Activated CD4-positive, alpha-beta T cell treated with anti-CD3 and anti-CD28 coated beads for 1 hour (primary cell): ENCODE measurements around the gene ZP2.
"Not testable (repeated sequence)": the region's sequence is repeated elsewhere in the genome, so short reads cannot be mapped to it uniquely, and the experiment has no call there.

Source experiments
- DNase-seq: peaks from one replicate; pipeline ENCODE4 v3.0.0-alpha.2; 2020

ZP2 gene

DNA sequence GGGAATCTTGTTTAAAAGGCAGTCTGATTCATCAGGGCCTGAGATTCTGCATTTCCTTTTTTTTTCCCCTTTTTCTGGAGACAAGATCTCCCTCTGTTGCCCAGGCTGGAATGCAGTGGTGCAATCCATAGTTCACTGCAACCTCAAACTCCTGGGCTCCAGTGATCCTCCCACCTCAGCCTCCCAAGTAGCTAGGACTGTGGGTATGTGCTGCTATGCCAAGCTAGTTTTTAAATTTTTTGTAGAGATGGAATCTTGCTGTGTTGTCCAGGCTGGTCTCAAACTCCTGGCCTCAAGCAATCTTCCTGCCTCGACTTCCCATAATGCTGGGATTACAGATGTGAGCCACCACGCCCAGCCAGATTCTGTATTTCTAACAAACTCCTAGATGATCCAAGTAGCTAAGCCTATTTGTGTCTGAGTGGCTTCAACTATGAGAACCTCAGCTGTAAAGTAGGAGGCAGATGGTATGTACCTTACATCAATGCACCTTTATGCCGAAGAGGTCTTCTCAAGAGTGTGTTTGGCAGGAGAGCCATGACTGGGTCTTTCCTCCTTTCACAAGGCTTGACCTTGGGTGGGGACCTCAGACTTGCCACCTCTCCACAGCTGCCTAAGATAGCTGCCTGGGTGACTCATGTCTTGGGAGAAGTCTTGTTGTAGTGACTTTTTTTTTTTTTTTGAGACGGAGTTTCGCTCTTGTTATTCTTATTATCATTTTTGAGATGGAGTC is 42.0 kb downstream of the ZP2 start:
- DNase-seq, result no peak

DNA sequence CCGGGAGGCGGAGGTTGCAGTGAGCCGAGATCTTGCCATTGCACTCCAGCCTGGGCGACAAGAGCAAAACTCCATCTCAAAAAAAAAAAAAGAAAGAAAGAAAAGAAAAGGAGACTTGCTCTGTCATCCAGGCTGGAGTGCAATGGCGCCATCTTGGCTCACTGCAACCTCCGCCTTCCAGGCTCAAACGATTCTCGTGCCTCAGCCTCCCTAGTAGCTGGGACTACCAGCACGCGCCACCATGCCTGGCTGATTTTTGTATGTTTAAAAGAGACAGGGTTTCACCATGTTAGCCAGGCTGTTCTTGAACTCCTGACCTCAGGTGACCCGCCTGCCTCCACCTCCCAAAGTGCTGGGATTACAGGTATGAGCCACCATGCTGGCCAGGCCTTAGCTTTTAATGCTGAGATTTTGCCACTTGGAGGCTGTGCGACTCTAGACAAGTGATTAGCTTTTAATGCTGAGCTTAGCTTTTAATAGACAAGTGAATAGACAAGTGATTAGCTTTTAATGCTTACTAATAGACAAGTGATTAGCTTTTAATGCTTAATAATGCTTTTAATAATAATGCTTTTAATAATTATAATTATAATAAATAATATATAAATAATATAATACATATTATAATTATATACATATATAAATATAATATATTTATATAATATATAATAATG is 43.3 kb downstream of the ZP2 start:
- DNase-seq, result no peak

DNA sequence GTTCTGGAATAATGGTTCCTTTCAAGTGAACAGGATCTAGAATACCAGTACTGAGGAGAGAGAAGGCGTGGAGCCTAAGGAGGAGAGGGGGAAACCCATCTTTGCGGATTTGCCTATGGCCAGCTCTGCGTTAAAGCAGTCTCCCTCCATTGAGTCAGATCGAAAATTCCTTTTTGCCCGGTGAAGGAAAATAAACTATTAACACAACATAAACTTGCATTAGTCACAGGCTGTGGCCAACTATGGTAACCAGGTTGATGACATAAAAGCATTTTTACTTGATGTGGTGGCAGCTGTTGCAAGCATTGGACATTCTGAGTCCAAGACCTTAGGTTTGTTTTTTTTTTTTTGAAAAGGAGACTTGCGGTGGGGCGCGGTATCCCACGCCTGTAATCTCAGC is 44.0 kb downstream of the ZP2 start:
- no peak for DNase-seq

DNA sequence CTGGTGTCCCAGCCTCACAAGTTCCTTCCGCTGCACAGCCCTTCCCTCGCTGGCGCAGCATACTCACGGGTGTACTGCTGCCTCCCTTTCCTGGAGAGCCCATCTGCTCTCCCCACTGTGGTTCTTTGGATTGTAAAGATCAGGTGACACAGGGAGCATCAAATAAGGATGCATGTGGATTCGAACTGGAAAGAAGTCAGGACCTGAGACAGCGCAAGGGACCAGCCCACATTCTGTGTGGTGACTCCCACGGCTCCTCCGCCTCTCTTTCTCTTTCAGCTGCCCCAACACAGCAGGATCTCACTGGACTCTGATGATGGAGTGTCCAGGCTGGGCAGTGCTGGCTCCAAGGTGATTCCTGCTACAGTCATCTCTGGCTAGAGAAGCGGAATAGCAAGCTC is 44.8 kb downstream of the ZP2 start:
- no peak for DNase-seq

DNA sequence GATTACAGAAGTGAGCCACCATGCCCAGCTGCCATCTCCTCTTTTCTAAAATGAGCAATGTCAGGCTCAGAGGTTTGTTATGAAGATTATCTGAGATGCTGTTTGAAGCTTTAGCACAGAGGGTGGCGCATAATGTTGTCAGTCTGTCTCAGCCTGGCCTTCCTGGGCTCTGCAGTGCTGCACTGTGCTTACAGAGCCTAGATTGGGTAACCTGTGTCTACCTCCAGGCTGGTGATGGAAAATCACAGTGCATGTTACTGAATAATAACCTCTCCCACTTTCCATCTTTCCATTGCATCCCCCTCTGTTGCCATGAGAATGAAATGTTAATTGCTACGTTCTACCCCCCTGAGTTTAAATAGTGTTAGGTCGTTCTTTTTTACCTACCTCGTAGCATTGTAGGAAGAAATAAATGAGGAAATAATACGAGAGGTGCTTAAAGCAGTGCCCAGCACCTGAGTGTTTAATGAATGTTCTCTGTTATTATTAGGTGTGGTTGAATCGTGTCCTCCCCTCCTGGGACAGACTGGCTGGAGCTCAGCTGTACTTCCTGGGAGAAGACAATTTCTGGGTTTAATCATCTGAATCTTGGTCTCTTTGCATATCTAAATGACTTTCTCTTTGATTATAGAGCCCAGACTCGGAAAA is 46.7 kb downstream of the ZP2 start:
- no peak for DNase-seq

DNA sequence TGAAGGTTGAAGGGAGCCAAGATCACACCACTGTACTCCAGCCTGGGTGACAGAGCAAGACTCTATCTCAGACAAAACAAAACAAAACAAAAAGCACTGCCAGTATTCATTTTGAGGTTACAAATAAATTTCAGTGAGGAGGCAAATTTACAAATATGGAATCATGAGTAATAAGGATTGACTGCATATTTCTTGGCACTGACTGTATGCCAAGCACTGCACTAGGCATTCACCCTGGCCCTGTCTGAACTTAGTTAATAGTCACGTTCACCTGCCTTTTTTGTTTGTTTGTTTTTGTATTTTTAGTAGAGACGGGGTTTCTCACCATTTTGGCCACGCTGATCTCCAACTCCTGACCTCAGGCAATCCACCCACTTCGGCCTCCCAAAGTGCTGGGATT is 47.8 kb downstream of the ZP2 start:
- DNase-seq, result no peak

DNA sequence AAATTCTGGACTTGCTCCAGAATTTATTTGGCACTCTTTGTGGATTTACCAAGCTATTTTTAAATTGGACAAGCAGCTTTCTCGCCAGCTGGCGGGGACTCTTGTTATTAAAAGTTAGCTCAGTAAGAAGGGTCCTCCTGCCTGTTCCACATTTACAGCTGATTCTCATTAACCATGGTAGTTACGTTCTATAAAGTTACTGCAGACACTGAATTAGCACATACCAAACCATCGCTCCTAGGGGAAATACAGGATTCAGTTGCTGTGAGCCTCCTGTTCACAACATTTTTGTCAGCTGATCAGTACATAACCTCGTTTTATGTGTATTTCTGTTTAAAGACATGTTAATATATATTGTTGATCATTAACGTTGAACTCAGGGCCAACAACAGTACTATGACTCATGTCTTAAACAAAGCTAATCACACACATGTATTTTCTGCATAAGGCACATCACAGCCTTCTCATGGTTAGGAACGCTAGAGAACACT is 48.7 kb downstream of the ZP2 start:
- DNase-seq, result no peak

DNA sequence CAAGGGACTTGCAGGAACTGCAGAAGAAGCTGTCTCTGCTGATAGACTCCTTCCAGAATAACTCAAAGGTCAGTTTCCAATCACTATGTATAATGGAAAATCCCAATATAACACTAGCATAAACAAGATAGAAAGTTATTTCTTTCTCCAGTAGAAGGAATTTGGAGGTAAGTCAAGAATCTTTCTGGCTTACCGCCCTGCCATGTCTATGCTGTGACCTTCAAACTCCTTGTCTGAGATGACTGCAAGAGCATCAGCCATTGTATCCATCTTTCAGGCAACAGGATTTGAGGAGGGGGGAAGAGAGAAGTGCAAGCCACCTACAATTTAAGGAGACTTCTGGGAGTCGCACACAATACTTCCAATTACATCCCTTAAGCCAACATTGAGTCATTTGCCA is 50.2 kb downstream of the ZP2 start:
- no peak for DNase-seq

DNA sequence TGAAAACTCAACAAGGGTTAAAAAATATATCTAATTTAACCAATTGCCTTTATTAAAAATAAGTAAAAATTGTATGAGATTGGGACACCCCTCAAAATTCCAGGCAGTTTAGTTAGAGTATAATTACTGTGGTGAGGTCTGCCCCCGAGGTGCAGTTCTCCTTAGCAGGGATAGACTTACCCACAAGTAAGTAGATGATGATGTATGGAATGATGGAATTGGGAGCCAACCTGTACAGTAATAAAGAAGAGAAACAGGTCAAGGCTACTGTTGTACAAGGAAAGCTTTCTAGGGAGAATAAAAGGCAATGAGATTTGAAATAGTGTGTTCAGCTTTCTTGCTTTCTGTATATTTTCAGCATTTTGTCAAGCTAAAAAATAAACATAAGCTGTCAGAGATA is 51.1 kb downstream of the ZP2 start:
- DNase-seq, result no peak

DNA sequence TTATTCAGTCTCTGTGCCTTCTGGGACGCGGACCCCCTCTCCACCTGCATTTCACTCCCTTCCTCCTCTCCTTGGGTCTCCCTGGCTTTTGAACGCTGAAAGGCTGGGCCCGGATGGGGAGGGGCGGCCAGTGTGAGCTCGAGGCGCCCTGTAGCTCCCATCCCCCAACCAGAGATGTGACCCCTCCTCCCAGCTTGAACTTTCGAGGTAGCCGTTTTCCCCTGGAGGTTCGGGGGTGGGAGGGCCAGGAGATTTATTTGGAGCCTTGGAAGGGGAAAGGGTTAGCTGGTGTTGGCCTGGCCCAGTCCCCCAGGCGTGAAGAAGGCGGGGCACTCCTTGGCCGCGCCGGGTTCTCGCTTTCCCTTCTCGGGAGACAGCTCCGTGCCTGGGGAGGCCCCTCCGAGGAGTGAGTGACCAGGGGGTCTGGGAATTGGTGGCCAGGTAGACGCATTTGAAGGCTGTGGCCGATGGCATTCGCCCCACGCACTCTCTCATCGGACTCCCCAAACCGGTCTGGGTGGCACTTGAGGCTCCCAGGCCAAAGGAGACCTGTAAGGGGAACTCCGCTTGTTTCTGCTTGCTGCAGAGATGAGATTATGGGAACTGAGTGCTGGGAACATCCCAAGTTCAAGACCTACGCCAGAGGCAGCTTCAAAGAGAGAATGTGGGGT is 52.0 kb downstream of the ZP2 start:
- no peak for DNase-seq

DNA sequence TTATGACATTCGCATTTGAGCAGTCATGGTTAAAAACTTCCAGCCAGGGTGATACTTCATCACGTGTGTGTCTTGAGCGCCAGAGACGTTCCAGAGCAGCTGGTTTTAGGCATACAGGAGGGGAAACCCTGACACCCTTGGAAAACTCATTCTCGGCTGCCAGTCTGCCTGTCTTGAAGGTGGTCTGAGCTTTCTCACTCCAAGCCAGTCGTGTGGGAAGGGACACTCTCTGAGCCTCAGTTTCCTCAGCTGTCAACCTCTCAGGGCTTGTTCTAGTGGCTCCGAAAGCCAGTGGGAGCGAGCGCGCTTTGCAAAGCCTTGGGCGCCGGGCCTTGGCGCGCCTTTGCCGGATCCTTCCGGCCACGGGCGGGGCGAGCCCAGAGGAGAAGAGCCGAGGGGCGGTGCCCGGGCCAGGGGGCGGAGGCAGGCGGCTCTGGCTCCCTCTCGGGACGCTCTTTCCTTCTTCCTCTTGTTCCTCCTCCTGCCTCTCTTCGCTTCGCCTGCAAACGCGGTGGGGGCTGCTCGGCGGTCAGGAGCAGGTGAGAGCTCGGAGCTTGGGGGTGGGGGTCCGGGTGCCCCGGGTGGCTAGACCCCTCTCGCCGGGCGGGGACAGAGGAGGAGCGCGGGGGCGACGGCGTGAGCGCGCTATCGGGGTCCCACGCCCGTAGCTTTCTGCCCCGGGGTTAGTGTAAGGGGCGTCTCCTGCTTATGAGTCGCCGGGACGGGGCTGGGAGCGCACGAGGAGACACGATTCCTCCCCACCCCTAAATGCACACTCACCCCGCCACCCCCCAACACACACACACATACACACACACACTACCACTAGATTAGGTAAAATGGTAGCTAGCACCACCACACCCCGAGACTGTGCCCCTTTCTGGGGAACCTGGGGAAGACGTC is 52.9 kb downstream of the ZP2 start, which contains the start of gene LDAF1:
TSS of gene LDAF1 (plus strand) at position 467 of the 903 bp plus-strand sequence. CDS start 2,509 bp downstream, outside the sequence.
- DNase-seq, result peak; percentile 64

DNA sequence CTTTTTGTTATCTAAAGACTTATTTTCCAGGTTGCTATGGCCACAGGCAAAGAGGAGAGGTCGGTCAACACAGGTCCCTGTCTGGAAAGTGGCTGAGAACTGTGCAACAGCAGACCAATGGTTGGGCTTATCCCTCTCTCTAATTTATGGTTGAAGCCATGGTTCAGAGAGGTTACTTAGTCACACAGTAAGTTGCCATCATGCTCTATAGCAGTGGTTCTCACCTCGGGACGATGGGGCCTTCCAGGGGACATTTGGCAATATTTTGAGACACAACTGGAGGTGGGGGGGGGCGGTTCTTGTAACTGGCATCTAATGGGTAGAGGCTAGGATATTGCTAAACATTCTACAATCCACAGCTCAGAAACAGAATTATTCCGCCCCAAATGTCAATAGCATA is 53.7 kb downstream of the ZP2 start:
- no peak for DNase-seq

DNA sequence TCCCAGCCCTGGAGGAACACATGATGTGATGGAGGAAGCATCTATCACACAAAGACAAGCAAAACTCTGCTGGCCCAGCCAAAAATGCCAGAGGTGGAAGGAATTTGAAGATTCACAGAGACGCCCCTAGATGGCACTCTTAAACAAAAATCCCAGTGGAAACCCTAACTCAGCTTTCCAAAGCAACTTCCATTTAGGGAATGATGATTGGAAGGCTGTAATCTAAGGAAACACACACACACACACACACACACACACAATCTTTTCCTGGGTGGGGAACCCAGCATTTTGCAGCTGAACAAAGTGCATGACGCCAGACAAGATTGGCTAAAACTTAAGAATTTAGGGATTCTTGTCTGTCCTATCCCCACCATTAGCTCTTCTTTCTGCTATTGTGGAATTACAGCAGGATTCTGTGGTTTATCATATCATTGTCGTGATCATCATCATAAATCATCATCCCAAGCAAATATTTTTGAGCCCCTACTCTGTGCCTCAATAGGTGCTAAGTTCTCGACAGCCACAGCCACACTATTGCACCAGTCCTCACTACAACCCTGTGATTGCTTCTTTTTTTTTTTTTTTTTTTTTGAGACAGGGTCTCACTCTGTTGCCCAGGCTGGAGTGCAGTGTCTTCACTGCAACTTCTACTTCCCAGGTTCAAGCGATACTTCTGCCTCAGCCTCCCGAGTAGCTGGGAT is 54.5 kb downstream of the ZP2 start:
- no peak for DNase-seq

DNA sequence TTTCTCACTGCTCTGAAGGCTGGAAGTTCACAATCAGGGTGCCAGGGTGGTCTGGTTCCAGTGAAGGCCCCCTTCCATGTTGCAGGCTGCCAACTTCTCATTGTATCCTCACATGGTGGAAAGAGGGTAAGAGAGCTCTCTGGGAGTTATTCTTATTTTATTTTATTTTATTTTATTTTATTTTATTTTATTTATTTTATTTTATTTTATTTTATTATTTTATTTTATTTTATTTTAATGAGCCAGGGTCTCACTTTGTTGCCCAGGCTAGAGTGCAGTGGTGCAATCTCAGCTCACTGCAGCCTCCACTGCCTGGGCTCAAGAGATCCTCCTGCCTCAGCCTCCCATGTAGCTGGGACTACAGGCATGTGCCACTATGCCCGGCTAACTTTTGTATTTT is 55.4 kb downstream of the ZP2 start:
- not testable (repeated sequence) for DNase-seq

DNA sequence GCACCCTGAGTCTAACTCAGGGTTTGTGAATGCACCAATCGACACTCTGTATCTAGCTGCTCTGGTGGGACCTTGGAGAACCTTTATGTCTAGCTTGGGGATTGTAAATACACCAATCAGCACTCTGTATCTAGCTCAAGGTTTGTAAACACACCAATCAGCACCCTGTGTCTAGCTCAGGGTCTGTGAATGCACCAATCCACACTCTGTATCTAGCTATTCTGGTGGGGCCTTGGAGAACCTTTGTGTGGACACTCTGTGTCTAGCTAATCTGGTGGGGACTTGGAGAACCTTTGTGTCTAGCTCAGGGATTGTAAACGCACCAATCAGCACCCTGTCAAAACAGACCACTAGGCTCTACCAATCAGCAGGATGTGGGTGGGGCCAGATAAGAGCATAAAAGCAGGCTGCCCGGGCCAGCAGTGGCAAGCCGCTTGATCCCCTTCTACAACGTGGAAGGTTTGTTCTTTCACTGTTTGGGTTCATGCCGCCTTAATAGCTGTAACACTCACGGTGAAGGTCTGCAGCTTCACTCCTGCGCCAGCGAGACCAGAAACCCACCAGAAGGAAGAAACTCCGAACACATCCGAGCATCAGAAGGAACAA is 58.1 kb downstream of the ZP2 start:
- DNase-seq, result not testable (repeated sequence)

DNA sequence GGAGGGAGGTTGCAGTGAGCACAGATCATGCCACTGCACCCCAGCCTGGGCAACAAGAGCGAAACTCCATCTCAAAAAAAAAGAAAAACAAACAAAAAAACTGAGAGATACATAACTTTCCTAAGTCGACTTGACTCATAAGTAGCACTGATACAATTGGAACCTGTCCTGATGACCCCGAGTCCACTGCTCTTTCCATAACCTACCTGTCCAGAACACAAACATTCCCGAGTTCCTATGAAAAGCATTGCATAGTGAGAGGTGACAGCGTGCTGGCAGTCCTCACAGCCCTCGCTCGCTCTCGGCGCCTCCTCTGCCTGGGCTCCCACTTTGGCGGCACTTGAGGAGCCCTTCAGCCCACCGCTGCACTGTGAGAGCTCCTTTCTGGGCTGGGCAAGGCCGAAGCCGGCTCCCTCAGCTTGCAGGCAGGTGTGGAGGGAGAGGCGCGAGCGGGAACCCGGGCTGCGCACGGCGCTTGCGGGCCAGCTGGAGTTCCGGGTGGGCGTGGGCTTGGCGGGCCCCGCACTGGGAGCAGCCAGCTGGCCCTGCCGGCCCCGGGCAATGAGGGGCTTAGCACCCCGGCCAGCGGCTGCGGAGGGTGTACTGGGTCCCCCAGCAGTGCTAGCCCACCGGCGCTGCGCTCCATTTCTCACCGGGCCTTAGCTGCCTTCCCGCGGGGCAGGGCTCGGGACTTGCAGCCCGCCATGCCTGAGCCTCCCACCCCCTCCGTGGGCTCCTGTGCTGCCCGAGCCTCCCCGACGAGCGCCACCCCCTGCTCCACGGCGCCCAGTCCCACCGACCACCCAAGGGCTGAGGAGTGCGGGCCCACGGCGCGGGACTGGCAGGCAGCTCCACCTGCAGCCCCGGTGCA is 59.0 kb downstream of the ZP2 start:
- DNase-seq, result not testable (repeated sequence)

DNA sequence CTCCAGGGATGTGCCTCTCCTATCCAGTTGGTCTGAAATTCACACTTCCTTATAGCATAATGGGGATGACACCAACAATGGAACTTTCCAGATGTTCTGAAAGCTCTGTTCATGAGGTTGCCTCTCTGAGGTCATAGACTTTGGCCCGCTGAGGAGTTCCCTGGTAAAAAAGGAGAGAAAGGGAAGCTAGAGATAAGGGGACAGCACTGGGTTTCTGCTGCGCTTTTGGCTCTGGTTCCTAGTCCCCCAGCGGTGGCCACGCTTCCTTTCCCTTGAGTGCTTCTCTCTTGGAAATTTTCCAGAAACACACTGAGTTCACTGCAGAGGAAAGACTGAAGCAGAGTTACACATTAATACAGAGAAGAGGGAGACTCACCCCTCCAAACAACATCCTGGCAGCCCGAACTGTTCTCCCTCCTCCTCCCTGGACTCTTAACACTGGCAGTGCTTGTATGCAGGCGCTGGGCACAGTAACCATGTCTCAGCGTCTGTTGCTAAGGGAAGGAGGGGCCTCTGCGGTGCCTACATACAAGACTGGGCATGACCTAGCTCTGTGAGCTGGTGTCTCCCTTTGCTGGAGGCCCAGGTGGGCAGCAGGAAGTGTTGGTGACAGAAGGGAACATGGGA is 60.9 kb downstream of the ZP2 start, which contains the start of gene DNAH3:
TSS of gene DNAH3 (minus strand) at position 472 of the 627 bp plus-strand sequence. CDS start 527 bp downstream, outside the sequence.
- no peak for DNase-seq
